ENCODE results near the gene NT5C1B. TPM values are rescaled to one million over a fixed set of nuclear protein-coding genes. Genes with fewer than 3 reads are reported as not detected.

NT5C1B gene
- total and polyA plus RNA-seq, 3 donors from 2014 or later: 18.0 to 74.9 (median 59.4) TPM

GRCh38 chr2:18603854-18604530 lies 14.6 kb upstream of the NT5C1B start:
- Histone ChIP-seq H3K4me1 (peaks cover 7% of the 10 kb centered on the region), H3K36me3 (ENCODE audit: low read depth, missing control alignments) (no peaks in the 10 kb centered on the region), H3K4me3 (no peak overlapping the region), H3K9me3 (no peaks in the 10 kb centered on the region), H3K27me3 (no peaks in the 10 kb centered on the region), H3K27ac (no peak overlapping the region)
- intact Hi-C loops (cut with DNase I; ENCODE audit: low total_unique reads): no loop called here
- WGBS, 2 donors: 78 to 85% methylated on average over 3 of the region's 3 CpGs
- no peak for DNase-seq
- TF ChIP-seq CTCF (IDR thresholded peaks at IDR 0.05): no peak
- TF ChIP-seq POLR2A (IDR thresholded peaks at IDR 0.05): no peak

- Histone ChIP-seq H3K4me1 (peaks cover 13% of the 10 kb centered on the region), H3K27me3 (no peaks in the 10 kb centered on the region), H3K9me3 (no peaks in the 10 kb centered on the region), H3K4me3 (no peak overlapping the region), H3K27ac (no peak overlapping the region), H3K36me3 (ENCODE audit: low read depth, missing control alignments) (no peaks in the 10 kb centered on the region)
- TF ChIP-seq POLR2A (IDR thresholded peaks at IDR 0.05): no peak
- TF ChIP-seq CTCF (IDR thresholded peaks at IDR 0.05): no peak
- intact Hi-C loops (cut with DNase I; ENCODE audit: low total_unique reads): no loop called here
- WGBS, 2 donors: 85 to 88% methylated on average over 2 of the region's 2 CpGs
- no peak for DNase-seq
These were observed 12.9 kb upstream of the NT5C1B start for GRCh38 chr2:18602298-18602697.

GRCh38 chr2:18600255-18600613 lies 10.9 kb upstream of the NT5C1B start:
- intact Hi-C loops (cut with DNase I; ENCODE audit: low total_unique reads): no loop called here
- Histone ChIP-seq H3K36me3 (ENCODE audit: low read depth, missing control alignments) (no peaks in the 10 kb centered on the region), H3K27ac (no peak overlapping the region), H3K4me3 (no peak overlapping the region), H3K9me3 (no peaks in the 10 kb centered on the region), H3K27me3 (no peaks in the 10 kb centered on the region), H3K4me1 (peaks cover 13% of the 10 kb centered on the region)
- 57 to 78% methylated on average over 2 of the region's 2 CpGs for WGBS, 2 donors
- TF ChIP-seq POLR2A (IDR thresholded peaks at IDR 0.05): no peak
- no peak for TF ChIP-seq CTCF (IDR thresholded peaks at IDR 0.05)
- DNase-seq: no peak

- DNase-seq: no peak
- H3K27ac ChIP-seq: no peak overlapping the region
- no peak overlapping the region for H3K4me3 ChIP-seq
- H3K9me3 ChIP-seq: no peaks in the 10 kb centered on the region
- 23 to 29% methylated on average over 2 of the region's 2 CpGs for WGBS, 2 donors
- H3K4me1 ChIP-seq: peaks cover 13% of the 10 kb centered on the region
- no peaks in the 10 kb centered on the region for H3K27me3 ChIP-seq
- intact Hi-C loops (cut with DNase I; ENCODE audit: low total_unique reads): no loop called here
- H3K36me3 ChIP-seq (ENCODE audit: low read depth, missing control alignments): no peaks in the 10 kb centered on the region
- TF ChIP-seq POLR2A (IDR thresholded peaks at IDR 0.05) (no peak), CTCF (IDR thresholded peaks at IDR 0.05) (no peak)
These were observed 10.3 kb upstream of the NT5C1B start for GRCh38 chr2:18599509-18600254.

Data from testis (tissue), 3 donors.